NCI-H82 (cell line): ENCODE measurements around the gene MMP28.
A peak's percentile ranks its signal among the peaks of the same experiment; 100 is the strongest.
"Not testable (repeated sequence)": the region's sequence is repeated elsewhere in the genome, so short reads cannot be mapped to it uniquely, and the experiment has no call there.

Source experiments
- DNase-seq: peaks from one replicate; lab custom pipeline; 2025; lab: John Stamatoyannopoulos, UW

Gene MMP28

DNA sequence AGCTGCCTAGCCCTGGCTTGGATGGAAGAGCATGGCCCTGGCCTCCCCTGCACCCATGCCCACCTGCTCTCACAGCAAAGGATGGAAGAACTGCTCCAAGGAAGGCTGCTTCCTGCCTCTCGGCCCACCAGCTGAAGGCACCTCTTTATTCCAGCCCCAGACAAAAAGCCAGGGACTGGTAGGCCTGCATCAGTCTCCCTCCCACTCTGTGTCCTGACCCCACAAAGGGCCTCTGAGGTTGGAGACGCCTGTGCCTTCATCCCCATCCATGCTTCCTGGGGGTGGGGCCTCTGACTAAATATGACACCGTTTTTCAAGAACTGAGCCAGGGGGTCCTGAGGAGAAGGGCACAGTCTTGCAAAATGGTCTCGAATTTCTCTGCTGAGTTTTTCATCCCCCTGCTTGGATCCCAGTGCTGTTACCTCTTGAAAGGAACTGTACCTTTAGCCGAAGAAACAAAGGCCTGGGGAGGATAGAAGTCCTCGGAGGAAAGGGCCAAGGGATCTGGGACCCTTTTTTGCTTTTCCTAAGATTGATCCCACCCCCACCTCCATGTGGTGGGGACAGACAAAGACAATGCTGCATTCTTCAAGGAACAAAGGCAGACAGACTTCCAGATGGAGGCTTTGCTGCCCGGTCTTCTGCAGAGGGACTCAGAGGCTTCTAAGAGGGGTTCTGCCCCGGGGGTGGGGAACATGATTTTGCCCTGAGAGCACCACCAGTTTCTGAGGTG is 29.5 kb downstream of the MMP28 start:
- no peak for DNase-seq

DNA sequence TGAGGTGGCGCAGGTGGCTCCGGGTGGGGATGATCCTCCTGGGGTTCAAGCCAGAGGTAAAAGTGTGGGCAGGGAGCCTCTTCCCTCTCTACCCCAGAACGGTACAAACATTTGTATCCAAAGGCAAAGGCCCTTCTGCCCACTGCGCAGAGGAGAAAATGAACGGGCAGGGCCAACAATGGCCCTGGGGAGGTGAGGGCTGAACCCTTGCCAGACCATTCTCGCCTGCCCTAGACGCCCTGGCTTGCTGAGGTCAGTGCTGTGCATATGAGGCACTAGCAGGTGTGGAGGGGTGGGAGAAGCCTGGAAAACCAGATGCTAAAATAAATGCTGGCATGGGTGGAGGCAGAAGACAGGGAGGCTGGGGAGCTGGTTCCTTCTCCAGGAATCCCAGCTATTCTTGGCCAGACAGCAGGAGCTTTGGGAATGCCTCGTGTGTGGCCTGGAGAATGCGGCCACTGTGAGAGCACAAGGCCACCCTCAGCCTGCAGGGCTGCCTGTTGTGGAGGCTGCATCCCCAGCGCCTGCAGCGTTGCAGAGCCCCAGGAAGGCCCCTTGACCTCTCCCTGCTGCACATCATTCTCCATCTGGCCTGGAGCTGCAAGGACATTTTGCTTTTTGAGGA is 30.2 kb downstream of the MMP28 start:
- no peak for DNase-seq

DNA sequence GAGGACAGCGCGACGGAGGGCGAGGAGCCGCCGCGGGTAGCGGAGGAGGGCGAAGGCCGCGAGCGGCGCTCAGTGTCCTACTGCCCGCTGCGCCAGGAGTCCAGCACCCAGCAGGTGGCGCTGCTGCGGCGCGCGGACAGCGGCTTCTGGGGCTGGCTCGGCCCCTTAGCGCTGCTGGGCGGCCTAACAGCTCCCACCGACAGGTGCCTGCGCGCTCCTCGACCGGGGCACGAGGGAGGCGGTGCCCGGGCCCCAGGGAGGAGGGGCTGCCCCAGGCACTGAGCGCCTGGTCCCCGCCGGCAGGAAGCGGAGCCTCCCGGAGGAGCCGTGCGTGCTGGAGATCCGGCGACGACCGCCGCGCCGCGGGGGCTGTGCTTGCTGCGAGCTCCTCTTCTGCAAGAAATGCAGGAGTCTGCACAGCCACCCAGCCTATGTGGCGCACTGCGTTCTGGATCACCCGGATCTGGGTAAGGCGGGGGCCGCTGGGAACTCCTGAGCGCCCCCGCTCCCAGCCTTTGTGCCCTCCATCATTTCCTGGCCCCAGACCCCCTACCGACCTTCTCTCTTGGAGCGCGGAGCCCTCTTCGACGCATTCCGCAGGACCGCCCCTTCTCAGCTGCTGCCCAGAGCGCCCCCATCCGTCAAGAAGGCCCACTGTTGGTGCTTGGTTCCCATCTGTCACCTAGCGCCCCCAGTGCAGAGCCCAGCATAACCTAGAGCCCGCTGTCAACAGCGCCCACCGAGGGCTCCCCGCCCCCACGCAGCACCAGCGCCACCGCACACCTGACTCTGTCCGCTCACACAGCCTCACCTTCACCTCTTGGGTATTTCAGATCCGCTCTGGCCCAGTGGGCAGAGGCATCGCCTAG is 31.1 kb downstream of the MMP28 start:
- peak; percentile 96 for DNase-seq

DNA sequence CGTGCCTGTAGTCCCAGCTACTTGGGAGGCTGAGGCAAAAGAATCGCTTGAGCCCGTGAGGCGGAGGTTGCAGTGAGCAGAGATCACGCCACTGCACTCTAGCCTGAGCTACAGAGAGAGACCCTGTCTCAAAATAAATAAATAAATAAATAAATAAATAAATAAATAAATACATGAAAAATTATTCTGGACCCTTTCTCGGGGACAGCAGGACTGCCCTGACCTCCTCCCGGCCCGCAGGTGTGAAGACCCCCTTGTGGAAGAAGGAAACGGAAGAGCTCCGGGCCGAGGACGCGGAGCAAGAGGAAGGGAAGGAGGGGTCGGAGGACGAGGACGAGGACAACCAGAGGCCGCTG is 31.7 kb downstream of the MMP28 start:
- no peak for DNase-seq

DNA sequence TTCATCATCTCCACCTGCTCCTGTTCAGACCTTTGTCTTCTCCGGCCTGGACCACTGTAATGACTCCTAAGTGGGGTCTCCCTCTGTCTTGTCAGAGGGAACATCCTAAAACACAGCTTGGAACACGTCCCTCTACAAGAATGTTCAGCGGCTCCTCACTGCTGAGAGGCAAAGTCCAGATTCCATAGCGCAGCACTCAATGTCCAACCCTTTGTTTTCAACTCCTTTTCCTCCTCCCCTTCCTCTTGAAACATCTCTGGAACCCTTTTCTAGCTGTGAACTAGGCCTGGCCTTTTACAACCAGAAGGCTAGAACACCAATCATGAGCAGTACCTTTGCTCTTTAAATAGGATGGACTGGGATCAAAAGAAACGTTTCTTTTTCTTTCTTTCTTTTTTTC is 33.8 kb downstream of the MMP28 start:
- DNase-seq, result no peak

DNA sequence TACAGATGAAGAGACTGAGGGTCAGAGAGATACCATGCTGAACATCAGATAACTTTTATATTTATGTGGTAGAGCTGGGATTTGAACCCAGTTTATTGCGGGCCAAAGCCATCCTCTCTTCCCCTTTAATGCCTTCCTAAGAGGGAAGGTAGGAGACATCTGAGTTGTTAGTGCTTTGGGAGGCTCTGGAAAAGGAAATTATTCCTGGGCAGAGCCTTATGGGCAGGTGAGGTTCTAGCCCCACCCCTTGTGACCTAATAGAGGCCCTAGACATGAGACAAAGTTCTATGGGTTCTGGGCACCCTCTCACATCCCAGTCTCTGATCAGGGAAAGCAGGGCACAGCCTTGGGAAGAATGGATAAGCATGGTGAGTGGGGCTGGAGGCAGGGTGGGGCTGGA is 34.9 kb downstream of the MMP28 start, which contains the start of gene C17orf50:
Gene C17orf50 (plus strand): TSS at position 301 of the 400 bp plus-strand sequence. CDS start 55 bp downstream, at position 356.
- no peak for DNase-seq

DNA sequence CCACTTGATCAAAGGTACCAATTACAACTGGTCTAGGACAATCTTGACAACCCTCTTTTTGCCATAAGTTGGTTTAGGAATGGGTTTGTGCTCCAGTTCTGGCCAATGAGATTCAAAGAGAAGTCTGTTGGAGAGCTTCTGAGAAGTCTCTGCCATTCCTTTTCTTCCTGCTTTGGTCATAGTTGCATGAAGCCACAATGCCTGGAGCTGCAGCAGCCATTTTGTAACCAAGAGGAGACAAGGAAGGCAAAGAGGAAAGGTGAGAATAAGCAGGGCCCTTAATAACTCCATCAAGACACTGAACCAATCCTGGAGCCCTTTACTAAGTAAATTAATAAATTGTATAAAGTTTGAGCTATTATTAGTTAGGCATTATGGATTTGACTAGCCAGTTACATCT is 38.2 kb downstream of the MMP28 start:
- DNase-seq, result no peak

DNA sequence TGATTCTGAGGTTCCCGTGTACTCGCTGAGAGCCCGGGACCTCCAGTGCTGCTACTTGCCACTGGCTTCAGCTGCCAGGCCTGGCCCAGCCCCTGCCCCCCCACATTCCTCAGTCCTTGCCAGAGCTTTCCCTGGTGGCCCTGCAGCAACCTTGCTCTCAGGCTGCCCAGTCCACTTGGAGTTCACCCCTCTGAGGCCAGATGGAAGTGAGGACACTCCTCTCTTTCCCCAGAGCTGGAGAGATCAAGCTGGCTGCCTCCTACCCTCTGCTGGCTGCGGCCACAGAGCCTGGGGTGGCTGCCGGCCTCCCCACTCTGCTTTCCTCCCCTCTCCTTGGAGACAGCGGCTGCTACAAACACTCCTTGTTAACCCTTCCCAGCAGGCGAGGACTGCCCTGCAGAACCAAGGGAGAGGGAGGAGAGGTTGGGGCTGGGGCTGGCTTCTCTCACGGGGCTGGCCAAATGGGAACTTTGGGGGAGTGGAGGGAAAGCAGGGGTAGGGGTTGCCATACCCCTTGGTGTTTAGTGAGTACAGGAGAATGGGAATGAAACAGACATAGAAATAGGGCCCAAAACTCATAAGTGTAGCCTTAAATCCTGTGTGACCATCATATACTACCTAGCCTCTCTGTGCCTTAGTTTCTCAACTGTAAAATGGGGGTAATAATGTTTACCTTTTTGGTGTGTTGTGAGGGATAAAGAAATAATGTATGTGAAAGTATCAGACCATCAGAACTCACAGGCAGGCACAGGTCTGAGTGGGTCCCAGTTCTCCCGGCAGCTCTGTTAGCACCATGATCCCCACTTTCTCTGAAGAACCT is 42.3 kb downstream of the MMP28 start, which contains the start of gene GAS2L2:
Gene GAS2L2 (minus strand): TSS at position 295 of the 820 bp plus-strand sequence. CDS start 389 bp downstream, outside the sequence.
- DNase-seq, result no peak

DNA sequence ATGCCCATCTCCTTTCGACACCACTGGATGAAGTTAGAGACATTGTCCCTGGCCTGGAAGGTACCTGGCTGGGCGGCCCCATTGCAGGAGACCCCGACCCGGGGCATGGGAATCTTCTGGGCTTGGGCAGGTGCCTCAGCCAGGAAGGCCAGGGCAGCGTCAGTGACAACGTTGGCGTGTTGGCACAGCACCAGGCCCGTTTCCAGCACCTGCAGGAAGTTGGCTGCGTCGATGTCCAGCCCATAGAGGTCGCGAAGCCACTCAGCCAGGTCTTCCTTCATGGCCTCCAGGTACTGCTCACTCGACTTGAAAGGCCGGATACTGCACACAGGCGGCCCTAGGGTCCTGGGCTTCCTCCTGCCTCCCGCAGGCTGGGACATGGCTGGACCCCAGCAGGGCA is 43.0 kb downstream of the MMP28 start:
- no peak for DNase-seq

DNA sequence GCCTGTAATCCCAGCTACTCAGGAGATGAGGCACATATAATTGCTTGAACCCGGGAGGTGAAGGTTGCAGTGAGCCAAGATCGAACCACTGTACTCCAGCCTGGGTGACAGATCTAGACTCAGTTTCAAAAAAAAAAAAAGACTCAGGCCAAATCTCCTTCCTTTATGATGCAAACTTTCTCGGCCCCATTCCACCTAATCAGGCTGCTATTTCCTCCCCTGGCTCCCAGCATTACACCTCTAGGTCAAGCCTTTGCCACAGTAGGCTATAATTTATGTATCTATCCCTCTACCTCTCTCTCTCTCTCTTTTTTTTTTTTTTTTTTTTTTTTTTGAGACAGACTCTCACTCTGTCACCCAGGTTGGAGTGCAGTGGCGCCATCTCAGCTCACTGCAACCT is 43.9 kb downstream of the MMP28 start:
- DNase-seq, result not testable (repeated sequence)

DNA sequence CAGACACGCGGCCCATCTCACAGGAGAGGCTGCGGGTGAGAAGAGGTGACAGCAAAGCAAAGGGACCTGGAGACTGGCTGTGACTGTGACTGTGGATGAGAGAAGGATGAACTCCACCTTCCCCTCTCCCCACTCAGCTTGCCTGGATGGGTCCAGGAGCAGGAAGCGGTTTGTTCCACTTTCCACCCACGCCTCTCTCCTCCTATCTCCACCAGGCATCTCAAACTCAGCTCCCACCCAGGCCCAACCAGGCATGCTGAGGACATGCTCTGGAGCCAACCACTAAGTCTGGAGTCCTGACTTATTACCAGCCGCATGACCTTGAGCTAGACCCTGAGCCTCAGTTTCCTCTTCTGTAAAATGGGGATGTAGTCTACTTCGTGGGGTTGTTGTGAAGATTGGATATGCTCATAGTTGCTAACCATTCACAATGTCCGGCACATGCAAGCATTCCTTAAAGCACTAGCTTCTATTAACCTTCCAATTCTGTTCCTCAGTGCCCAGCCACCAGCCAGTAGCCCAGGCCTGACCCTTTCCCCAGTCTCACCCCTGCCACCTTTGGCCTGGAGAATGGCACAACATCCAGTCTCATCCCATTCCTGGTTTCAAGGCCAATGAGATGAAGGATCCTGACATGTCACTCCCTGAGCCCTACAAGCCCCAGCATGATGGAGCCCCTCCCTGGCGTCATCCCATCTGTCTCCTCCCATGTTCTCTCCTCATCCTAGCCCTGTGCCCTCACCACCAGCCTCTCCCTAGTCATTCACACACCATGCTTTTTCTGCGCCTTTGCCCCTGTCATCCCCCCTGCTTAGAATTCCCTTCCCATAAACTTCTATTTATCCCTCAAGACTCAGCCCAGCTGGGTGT is 44.7 kb downstream of the MMP28 start:
- no peak for DNase-seq

DNA sequence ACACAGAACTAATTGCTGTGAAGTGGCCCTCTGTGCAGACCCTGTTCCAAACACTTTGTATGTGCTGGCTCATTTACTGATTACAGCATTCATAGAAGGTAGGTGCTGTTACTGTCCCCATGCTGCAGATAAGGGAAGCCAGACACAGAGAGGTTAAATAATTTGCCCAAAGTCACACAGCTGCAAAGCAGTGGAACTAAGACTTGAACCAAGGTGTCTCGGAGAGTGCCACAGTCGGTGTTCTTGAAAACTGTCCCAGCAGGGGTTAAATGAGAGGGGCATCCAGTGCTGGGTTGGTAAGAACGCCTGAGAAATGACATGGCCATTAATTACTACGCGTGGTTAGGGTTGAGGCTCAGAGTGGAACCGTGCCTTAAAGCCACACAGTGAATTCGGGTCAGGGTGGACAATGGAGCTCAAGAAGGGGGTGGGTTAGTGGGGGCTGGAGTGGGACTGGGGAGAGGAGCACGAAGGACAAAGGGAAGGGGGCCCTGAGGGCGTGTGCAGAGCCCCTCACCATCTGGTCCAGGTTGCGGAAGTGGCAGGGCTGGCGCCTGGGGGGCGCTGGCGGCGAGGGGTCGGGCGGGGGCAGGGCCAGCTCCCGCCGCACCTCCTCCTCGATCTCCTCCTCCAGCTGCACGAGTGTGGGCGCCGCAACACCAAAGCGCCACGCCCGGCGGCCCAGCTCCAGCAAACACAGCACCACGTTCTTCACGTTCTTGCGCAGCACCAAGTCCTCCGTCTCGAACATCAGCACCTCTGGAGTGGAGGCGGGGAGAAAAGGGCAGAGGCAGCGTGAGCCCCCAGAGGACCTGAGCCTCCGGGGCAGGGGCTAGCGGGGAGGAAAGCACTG is 45.7 kb downstream of the MMP28 start:
- peak; percentile 41 for DNase-seq

DNA sequence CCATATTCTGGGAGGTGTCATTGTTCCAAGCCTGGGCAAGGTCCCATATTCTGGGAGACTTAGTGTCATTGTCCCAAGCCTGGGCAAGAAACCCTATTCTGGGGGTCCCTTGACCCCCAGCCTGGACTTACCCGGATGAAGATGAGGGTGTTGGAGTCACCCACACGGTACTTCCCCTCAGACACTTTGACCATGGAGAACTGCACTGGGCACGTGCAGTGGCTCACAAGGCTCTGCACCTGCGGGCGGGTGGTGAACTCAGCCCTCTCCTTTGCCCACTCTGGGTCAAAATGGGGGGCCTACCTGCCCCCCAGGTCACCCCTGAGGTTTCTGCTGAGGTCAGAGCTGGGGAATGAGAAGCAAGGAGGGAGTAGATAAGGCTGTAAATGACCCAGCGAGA is 46.5 kb downstream of the MMP28 start:
- no peak for DNase-seq

DNA sequence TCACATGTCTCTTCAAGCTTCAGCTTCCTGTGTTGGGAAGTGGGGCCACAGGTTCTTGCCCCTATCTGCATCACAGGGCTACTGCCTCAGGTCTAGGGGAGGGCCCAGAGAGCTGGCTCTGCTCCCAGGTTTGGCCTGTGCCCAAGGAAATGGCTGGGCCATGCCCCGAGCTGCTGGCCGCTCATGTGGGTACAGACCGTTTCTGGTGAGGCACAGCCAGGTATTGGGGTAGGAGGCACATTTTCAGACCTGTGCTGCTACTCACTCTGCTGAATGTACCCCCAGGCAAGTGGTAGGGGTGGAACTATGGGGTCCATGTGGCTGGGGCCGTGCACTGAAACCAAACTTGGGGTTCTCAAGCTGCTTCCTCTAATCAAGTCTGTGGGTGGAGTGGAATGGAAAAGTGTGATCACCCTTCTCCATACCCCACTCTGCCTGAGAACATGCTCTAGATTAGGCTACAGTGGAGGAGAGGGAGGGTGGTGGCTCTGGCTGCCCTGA is 47.0 kb downstream of the MMP28 start:
- no peak for DNase-seq

DNA sequence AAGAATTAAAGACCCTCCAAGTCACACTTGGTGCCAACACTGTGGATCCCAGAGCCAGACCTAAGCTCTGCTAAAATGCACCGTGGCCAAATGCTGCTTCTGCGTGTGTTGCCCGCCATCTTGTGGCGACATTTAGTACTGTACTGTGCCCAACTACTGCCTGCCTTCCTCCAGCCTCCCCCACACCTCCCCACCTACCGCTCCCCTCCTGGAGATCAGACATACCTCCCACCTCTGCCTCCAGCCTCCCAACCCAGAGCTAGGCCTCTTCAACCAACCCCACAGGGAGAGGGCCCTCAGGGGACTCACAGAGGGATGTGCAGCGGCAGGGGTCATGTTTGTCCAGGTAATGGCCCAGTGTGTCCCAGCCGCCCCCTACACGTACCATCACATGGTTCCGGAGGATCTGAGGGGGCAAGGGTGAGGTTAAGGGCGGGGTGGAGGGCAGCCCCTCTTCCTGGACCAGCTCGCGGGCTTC is 47.9 kb downstream of the MMP28 start:
- peak; percentile 89 for DNase-seq

DNA sequence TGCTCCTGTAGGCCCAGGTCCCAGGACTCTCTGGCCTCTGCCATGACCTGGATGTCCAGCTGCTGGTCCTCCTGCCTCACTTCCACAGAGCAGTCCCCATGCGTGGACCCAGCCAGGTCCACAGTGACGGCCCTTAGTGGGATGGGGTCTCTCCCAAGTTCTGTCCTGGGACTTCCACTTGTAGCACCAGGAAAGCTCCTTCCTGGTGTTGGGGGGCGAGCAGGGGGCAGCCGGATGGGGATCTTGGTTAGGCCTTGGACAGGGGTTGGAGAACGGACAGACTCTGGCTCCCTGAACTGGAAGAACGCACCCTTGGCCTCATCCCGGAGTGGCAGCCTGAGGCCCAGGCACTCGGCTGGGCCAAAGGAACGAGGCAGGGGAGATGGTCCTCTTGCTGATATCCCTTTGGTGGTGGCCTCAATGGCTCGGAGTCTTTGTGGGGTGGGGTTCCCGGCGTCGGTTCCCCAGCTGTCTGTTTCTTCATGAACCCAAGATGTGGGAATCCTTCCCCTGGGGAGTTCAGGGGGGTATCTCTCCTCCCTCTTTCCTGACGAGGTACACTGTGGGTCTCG is 49.6 kb downstream of the MMP28 start:
- DNase-seq, result no peak

DNA sequence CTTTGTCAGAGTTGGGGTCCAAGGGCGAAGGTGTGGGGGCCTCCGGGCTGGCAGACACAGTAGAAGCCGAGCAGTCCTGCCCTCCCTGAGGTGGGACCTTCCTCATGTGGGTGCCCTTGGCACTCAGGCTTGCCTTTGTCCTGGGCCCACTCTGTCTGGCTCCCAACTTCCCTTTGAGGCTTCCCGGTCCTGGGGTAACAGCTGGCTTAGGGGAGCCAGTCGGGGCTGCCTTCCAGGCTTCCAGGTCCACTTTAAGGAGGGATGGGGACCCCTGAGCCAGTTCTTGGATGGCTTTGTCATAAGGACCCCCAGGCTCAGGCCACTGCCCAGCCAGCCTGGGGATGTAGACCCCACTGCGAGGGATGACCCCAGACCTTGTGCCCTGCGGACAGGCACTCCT is 50.2 kb downstream of the MMP28 start:
- DNase-seq, result no peak

DNA sequence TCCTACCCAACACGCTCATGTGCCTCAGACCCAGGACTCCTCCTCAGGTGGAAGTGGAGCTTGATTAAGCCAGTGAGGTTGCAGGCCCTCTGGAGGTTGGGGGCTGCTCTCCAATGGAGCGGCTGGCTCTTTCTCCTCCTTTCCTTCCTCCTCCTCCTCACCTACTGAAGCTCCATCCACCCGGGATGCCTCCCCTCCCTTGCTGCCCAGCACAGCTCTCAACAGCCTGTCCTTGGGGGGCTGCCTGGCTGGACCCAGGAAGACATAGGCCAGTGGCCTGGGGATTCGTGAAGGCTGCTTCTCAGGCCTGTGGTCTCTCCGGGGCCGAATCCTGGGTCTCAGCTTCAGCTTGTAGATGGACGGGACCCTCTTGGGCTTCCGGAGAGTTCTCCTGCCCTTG is 50.6 kb downstream of the MMP28 start:
- DNase-seq, result no peak

DNA sequence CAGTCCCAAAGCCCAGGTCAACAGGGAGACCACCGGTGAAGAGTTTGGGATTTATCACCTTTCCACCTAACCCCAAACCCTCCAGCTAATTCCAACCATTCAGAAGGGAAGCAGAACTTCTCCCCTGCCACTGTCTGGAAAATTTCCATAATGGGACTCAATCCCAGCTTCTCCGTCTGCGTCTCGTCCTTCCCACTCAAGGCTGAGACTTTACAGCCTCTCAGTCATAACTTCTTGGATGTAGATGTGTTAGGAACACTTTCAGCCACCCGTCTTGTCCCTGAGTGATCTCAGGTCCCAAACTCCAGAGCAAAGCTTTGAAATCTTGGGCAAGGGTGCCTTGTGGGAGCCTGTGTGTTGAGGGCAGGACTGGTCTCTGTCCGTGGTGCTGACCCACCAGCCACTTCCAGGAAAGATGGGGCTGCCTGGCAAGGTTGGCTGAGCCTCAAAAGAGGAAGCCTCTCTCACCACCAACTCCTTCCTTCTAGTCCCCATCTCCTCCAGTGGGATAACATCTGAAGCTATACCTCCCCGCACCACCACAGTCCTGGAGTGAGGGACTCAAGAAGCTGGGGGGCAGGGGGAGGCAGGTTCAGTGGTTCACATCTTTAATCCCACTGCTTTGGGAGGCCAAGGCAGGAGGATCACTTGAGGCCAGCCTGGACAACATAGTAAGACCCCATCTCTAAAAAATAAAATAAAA is 51.7 kb downstream of the MMP28 start:
- DNase-seq, result no peak
